GM21825 (cell line): ENCODE results near the gene DNAH11.
"Not testable (repeated sequence)": the region's sequence is repeated elsewhere in the genome, so short reads cannot be mapped to it uniquely, and the experiment has no call there.

Source experiments
- ATAC-seq: cut with Tn5 transposase; IDR thresholded peaks from one replicate; pipeline ENCODE4 v1.9.1; 2021; ENCODE audit warnings: mild to moderate bottlenecking, moderate library complexity; ENCODE audit not compliant: unreplicated experiment

DNAH11 gene

DNA sequence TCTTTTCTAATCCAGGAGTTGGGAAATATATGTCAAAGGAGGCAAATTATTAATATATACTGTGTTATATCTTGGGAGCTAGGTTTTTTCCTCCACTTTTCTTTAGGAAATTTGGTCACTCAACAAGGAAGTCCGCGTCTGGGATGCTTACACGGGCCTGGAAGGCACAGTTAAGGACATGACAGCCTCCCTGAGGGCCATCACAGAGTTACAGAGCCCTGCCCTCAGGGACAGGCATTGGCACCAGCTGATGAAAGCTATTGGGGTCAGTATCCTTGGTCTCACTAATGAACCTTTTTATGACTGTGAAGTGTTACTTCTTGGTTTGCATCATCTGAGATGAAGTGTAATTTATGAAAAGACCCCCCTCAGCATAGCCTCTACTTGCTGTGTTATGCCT lies 74.7 kb downstream of the DNAH11 start:
- ATAC-seq, result no peak

GRCh38 chr7:21617916-21618390 lies 75.1 kb downstream of the DNAH11 start:
- ATAC-seq, result no peak

- no peak for ATAC-seq
Observed at GRCh38 chr7:21618706-21619105, 75.9 kb downstream of the DNAH11 start.

DNA sequence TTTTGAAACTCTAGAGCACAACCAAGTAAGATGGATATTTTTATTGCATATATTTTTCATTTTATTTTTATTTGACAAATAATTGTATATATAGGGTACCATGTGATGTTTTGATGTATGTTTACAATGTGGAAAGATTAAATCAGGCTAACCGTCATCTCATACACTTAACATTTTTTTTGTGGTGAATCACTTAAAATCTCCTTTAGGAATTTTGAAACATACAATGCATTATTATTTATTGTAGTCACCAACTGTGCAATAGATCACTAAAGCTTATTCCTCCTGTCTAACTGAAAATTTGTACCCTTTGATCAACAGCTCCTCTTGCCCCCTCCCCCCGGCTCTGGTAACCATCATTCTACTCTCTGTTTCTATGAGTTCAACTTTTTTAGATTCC lies 77.2 kb downstream of the DNAH11 start:
- ATAC-seq, result no peak

- no peak for ATAC-seq
Observed at GRCh38 chr7:21624320-21624719, 81.5 kb downstream of the DNAH11 start.

DNA sequence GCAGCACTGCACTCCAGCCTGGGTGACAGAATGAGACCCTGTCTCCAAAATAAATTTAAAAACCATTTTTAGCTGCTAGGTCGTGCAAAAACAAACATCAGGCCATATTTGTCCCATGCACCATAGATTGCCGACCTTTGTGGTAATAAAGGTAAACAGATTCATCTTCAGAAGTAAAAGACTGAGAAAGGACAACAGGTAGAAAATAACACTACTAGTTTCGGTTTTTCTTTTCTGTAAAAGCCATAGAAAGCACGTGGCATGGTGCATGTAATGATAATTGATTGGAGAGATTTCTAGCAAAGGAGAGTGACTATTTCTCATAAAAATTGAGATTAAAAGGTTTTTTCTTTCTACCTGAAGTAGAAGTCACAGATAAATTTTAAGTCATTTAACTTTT lies 93.9 kb downstream of the DNAH11 start:
- no peak for ATAC-seq

DNA sequence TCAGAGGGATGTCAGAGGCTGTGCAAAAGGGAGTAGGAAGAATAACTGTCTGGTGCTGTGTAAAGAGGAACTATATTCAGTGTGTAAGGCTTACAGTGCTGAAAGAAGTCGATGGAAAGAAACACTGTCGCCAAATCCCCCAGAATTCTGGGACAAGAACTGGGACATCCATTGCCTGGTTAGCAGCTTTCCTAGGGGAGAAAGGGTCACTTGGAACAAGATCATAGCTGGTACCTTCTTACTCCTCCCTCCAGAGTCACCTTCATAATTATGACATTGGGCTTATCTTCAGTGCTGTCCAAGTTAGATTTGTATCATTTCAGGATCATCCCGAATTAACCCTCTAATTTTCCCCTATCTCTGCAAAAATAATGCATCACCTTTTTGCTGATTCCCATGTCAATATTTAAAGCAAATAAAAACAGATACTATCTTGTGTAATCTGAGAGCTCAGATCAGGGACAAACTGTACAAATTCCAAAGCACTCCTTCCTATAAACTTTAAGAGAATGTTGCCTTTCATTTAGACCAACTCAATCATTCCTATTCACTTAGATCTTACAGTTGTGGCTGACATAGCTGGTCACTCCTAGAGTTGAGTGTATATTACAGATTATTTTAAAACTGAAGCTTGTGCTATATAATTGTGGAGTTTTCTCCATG lies 96.5 kb downstream of the DNAH11 start:
- ATAC-seq, result no peak

- ATAC-seq, result no peak
Observed at GRCh38 chr7:21640105-21640504, 97.3 kb downstream of the DNAH11 start.

- ATAC-seq, result no peak
Observed at GRCh38 chr7:21641546-21641945, 98.7 kb downstream of the DNAH11 start.

- ATAC-seq, result no peak
Observed at GRCh38 chr7:21642422-21642821, 99.6 kb downstream of the DNAH11 start.

DNA sequence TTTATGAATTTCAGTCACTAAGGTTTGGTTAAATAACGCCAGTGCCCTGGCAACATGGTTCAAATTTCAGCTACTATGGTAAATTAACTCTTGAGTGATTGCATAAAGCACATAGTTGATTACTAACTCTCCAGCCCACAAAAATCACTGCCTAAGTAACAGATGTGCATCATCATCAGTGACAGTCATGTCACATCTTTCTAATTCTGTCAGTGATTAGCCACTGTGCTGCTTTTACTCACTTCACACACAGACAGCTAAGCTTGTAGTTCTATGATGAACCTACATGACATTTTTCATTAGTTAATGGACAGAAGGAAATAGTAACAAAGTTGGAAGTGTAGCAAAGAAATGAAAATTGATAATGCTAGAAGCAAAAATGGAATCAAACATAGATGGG lies 108.9 kb downstream of the DNAH11 start:
- no peak for ATAC-seq

DNA sequence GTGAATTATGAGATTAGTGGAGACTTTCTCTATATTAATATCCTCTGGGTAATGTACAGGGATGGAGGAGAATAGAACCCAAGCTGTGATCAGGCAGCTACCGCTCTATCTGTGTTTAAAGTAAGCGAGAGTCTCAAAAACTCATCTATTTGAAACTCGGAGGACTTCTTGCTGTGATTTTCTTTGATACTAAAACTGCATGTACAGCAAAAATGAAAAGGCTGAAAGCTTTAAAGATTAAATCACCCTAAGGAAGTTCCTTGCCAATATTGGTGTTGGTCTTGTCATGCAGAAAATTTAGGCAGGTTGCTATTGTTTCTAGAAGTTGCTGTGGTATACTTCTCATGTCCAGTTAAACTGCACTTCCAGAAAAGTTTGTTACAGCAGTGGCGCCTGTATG lies 110.8 kb downstream of the DNAH11 start:
- ATAC-seq, result no peak

- ATAC-seq, result no peak
Observed at GRCh38 chr7:21656081-21656480, 113.2 kb downstream of the DNAH11 start.

- ATAC-seq, result no peak
Observed at GRCh38 chr7:21656796-21657195, 114.0 kb downstream of the DNAH11 start.

GRCh38 chr7:21670496-21670895 lies 127.7 kb downstream of the DNAH11 start:
- no peak for ATAC-seq

DNA sequence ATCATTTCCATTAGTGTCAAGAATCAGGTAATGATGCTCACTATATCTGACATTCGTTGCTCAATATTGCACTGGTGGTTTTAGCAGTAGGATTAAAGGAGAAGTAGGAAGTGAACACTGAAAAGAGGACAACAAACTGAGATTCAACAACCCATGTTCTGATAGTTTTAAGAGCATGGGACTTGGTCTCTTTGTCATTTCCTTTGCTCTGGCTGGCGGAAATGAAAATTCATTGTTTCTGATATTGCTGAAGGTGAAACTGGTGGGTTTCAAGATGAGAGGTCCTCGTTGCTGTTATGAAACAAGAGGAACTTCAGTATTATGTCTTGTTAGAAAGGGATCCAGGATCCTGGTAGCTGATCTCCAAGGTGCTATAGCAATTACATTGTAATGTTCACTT lies 129.0 kb downstream of the DNAH11 start:
- peak; percentile 75 for ATAC-seq

- ATAC-seq, result no peak
Observed at GRCh38 chr7:21675255-21675654, 132.4 kb downstream of the DNAH11 start.

DNA sequence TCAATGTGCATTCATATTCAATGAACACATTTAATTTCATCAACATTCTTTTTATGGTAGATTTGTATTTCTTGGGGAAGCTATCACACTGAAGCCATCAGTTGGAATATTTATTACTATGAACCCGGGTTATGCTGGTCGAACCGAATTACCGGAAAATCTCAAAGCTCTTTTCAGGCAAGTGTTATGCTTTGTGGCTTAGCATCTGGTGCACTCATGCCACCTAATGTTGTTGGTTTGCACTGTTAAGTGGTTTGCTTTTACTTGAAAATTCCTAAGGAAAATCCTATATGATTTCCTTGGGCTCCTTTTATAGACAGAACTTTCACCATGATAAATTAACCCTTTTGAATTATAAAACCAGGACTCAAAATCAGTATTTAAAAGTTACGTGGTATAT lies 147.9 kb downstream of the DNAH11 start:
- no peak for ATAC-seq

DNA sequence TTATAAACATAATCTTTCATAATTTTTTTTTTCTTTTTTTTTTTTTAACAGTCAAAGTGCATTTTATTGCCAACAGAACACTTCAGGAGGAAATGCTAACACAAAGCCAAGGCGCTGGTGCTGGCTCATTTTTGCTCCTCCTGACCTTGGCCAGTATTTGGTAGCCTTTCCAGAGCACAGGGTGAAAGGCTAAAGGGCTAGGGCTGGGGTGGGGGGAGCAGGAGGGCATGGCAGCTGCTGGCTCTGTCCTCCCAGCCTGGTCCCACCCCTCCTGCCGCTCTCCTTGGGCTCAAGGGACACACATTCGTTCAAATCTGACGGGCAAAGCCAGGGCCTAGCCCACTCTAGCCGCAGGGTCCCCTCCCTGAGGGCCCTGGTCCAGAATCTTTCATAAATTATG lies 148.3 kb downstream of the DNAH11 start:
- not testable (repeated sequence) for ATAC-seq

DNA sequence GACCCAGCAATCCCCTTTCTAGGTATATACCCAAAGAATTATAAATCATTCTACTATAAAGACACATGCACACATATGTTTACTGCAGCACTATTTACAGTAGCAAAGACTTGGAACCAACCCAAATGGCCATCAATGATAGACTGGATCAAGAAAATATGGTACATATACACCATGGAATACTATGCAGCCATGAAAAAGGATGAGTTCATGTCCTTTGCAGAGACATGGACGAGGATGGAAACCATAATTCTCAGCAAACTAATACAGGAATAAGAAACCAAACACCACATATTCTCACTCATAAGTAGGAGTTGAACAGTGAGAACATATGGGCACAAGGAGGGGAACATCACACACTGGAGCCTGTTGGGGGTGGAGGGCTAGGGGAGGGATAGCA lies 157.7 kb downstream of the DNAH11 start:
- ATAC-seq, result not testable (repeated sequence)

- ATAC-seq, result no peak
Observed at GRCh38 chr7:21702303-21702702, 159.5 kb downstream of the DNAH11 start.

DNA sequence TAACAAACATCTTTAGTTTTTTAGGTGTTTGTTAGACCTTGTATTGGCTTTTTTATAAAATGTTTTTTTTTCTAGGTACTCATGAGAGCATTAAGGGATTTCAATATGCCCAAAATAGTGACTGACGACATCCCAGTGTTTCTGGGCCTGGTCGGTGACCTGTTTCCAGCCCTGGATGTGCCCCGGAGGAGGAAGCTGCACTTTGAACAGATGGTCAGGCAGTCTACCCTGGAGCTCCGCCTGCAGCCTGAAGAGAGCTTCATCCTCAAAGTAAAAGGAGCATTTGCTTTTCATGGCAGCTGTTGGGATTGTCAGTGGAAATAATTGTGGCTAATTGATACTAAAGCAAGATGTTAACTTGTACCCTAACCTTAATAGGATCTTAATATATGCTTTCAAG lies 161.5 kb downstream of the DNAH11 start:
- ATAC-seq, result no peak

- no peak for ATAC-seq
Observed at GRCh38 chr7:21706131-21706530, 163.3 kb downstream of the DNAH11 start.
